ENCODE measurements around the gene CCDC33. TPM values are rescaled to one million over a fixed set of nuclear protein-coding genes. Genes with fewer than 3 reads are reported as not detected.

The CCDC33 gene
- total RNA-seq, 1 donor from 2014 or later: 3.4 TPM

GRCh38 chr15:74208901-74209559 lies 27.1 kb upstream of the CCDC33 start:
- DNase-seq (ENCODE audit: low spot score): peak; percentile 87

GRCh38 chr15:74209560-74209958 lies 26.6 kb upstream of the CCDC33 start:
- no peak for DNase-seq (ENCODE audit: low spot score)

- DNase-seq (ENCODE audit: low spot score): peak; percentile 81
Observed at GRCh38 chr15:74209997-74210671, 26.0 kb upstream of the CCDC33 start.

- no peak for DNase-seq (ENCODE audit: low spot score)
Observed at GRCh38 chr15:74210729-74211128, 25.4 kb upstream of the CCDC33 start.

- no peak for DNase-seq (ENCODE audit: low spot score)
Observed at GRCh38 chr15:74211656-74212055, 24.5 kb upstream of the CCDC33 start.

- no peak for DNase-seq (ENCODE audit: low spot score)
Observed at GRCh38 chr15:74212494-74212893, 23.6 kb upstream of the CCDC33 start.

- DNase-seq (ENCODE audit: low spot score): no peak
Observed at GRCh38 chr15:74213858-74214284, 22.3 kb upstream of the CCDC33 start.

GRCh38 chr15:74214324-74215021 lies 21.7 kb upstream of the CCDC33 start:
- DNase-seq (ENCODE audit: low spot score): no peak

GRCh38 chr15:74215958-74216357 lies 20.2 kb upstream of the CCDC33 start:
- no peak for DNase-seq (ENCODE audit: low spot score)

- DNase-seq (ENCODE audit: low spot score): no peak
Observed at GRCh38 chr15:74216949-74217348, 19.2 kb upstream of the CCDC33 start.

GRCh38 chr15:74217907-74218885 lies 17.9 kb upstream of the CCDC33 start:
- DNase-seq (ENCODE audit: low spot score): no peak

GRCh38 chr15:74220475-74221248 lies 15.5 kb upstream of the CCDC33 start:
- DNase-seq (ENCODE audit: low spot score): no peak

GRCh38 chr15:74221399-74222239 lies 14.5 kb upstream of the CCDC33 start:
- no peak for DNase-seq (ENCODE audit: low spot score)

- DNase-seq (ENCODE audit: low spot score): no peak
Observed at GRCh38 chr15:74222240-74223119, 13.6 kb upstream of the CCDC33 start.

- no peak for DNase-seq (ENCODE audit: low spot score)
Observed at GRCh38 chr15:74225928-74226327, 10.2 kb upstream of the CCDC33 start.

- DNase-seq (ENCODE audit: low spot score): no peak
Observed at GRCh38 chr15:74226761-74227540, 9.2 kb upstream of the CCDC33 start.

- DNase-seq (ENCODE audit: low spot score): peak; percentile 37
Observed at GRCh38 chr15:74227968-74228722, 8.0 kb upstream of the CCDC33 start.
